HCT116 (cell line): ENCODE data around the gene EID2.

Source experiments
- MAX ChIP-seq: IDR thresholded peaks from 2 replicates; pipeline ENCODE4 v1.6.1; 2012
- POLR2A ChIP-seq: IDR thresholded peaks from 2 replicates; pipeline ENCODE4 v1.7.0; 2011; ENCODE audit warnings: borderline replicate concordance; ENCODE audit not compliant: insufficient read depth, insufficient read length; ENCODE audit errors: extremely low read depth
- POLR2AphosphoS5 ChIP-seq: IDR thresholded peaks from 2 replicates; pipeline ENCODE4 v1.6.1; 2011; ENCODE audit warnings: mild to moderate bottlenecking, low read depth, low read length, moderate library complexity

GRCh38 chr19:39509233-39509632 lies 30.7 kb downstream of the EID2 start:
- TF ChIP-seq POLR2AphosphoS5 (no peak), MAX (no peak), POLR2A (no peak)
